HepG2 (cell line): ENCODE data around the gene COX5B. TPM values are rescaled to one million over a fixed set of nuclear protein-coding genes. Genes with fewer than 3 reads are reported as not detected.

Source experiments
- ELF3 ChIP-seq: IDR thresholded peaks from 2 replicates; pipeline ENCODE4 v1.6.1; 2016; ENCODE audit warnings: missing genetic modification reagents, missing compliant biosample characterization
- ERF ChIP-seq: IDR thresholded peaks from 2 replicates; pipeline ENCODE4 v1.6.1; 2018; ENCODE audit warnings: missing biosample characterization, missing genetic modification reagents
- GATAD2A ChIP-seq: IDR thresholded peaks from 2 replicates; pipeline ENCODE4 v1.6.1; 2016
- JUNB ChIP-seq: sonication (generic); formaldehyde crosslinking; IDR thresholded peaks from 2 replicates; pipeline ENCODE4 v1.8.0; 2022; ENCODE audit warnings: missing genetic modification reagents, mild to moderate bottlenecking, borderline replicate concordance
- MYC ChIP-seq: sonication (generic); formaldehyde crosslinking; IDR thresholded peaks from 2 replicates; pipeline ENCODE4 v1.9.0; 2021; ENCODE audit warnings: missing genetic modification reagents, borderline replicate concordance
- RFXANK ChIP-seq: IDR thresholded peaks from 2 replicates; pipeline ENCODE4 v1.6.1; 2016
- SNRNP70 ChIP-seq: fragments of 200-400 bp; formaldehyde crosslinking; IDR thresholded peaks from 2 replicates; pipeline ENCODE4 v1.6.1; 2017; ENCODE audit warnings: mild to moderate bottlenecking, low read depth, low read length, moderate library complexity
- TAF1 ChIP-seq: sonication (generic); formaldehyde crosslinking; IDR thresholded peaks from 2 replicates; pipeline ENCODE4 v1.4.0; 2020; ENCODE audit warnings: missing genetic modification reagents
- TAF15 ChIP-seq: fragments of 200-400 bp; formaldehyde crosslinking; IDR thresholded peaks from one replicate; pipeline ENCODE4 v1.6.1; 2018; ENCODE audit warnings: mild to moderate bottlenecking, low read depth, low read length; ENCODE audit not compliant: poor library complexity, severe bottlenecking
- ZBTB21 ChIP-seq: sonication (generic); formaldehyde crosslinking; IDR thresholded peaks from 2 replicates; pipeline ENCODE4 v1.4.0; 2020; ENCODE audit warnings: missing genetic modification reagents
- ZBTB34 ChIP-seq: sonication (generic); formaldehyde crosslinking; IDR thresholded peaks from 2 replicates; pipeline ENCODE4 v1.8.0; 2022; ENCODE audit warnings: mild to moderate bottlenecking, missing genetic modification reagents
- ZBTB39 ChIP-seq: sonication (generic); formaldehyde crosslinking; IDR thresholded peaks from 2 replicates; pipeline ENCODE4 v1.5.0; 2020; ENCODE audit warnings: missing genetic modification reagents
- ZNF17 ChIP-seq: sonication (generic); formaldehyde crosslinking; IDR thresholded peaks from 2 replicates; pipeline ENCODE4 v1.5.0; 2020; ENCODE audit warnings: mild to moderate bottlenecking, missing genetic modification reagents
- ZNF234 ChIP-seq: sonication (generic); formaldehyde crosslinking; conservative IDR thresholded peaks from 2 replicates; pipeline ENCODE4 v1.5.1; 2020; ENCODE audit warnings: mild to moderate bottlenecking, missing genetic modification reagents
- ZNF549 ChIP-seq: sonication (generic); formaldehyde crosslinking; IDR thresholded peaks from 2 replicates; pipeline ENCODE4 v1.5.0; 2020; ENCODE audit warnings: missing genetic modification reagents
- polyA plus RNA-seq, 8 experiments: library from polyadenylated mRNA; depleted of rRNA in 3 of 8; stranded (reverse) in 7 of 8; unstranded in 1 of 8; fragments of >200 nt; fragmentation: Illumina TruSeq in 4 of 8; extraction: Trizol in 4 of 8; gene quantifications; 2 replicates each; pipeline versions ENCODE4 v1.2.1 to v1.2.3, GENCODE V29; 2011 to 2016; ENCODE audit warnings: low read depth in 4 of 8, missing spikeins in 1 of 8, mixed read lengths in 1 of 8; ENCODE audit not compliant: insufficient read depth in 1 of 8
- total RNA-seq, 5 experiments: library from RNA; depleted of rRNA; stranded (reverse); fragments of >200 nt; fragmentation: Illumina TruSeq; extraction: Trizol; gene quantifications; 2 replicates each; pipeline ENCODE4 v1.2.3, GENCODE V29; 2016; ENCODE audit warnings: low read depth in 1 of 5
- TF ChIP-seq, protein P1 (sequence below): sonication (generic); formaldehyde crosslinking; IDR thresholded peaks from 2 replicates; pipeline ENCODE4 v1.8.0; 2022; ENCODE audit warnings: mild to moderate bottlenecking, missing genetic modification reagents, borderline replicate concordance
- TF ChIP-seq, protein P2 (sequence below): sonication (generic); formaldehyde crosslinking; IDR thresholded peaks from 2 replicates; pipeline ENCODE4 v1.4.0; 2020; ENCODE audit warnings: missing genetic modification reagents
- TF ChIP-seq, protein P3 (sequence below): sonication (generic); formaldehyde crosslinking; IDR thresholded peaks from 2 replicates; pipeline ENCODE4 v1.4.0; 2020; ENCODE audit warnings: missing genetic modification reagents

COX5B gene
- total and polyA plus RNA-seq, 2 of the 13 experiments (the other 11 are each of a cell fraction or from before 2014, with no cell fraction given), result 453 to 536 TPM

- TF ChIP-seq, protein P1, sequence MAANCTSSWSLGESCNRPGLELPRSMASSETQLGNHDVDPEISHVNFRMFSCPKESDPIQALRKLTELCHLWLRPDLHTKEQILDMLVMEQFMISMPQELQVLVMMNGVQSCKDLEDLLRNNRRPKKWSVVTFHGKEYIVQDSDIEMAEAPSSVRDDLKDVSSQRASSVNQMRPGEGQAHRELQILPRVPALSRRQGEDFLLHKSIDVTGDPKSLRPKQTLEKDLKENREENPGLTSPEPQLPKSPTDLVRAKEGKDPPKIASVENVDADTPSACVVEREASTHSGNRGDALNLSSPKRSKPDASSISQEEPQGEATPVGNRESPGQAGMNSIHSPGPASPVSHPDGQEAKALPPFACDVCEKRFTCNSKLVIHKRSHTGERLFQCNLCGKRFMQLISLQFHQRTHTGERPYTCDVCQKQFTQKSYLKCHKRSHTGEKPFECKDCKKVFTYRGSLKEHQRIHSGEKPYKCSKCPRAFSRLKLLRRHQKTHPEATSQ (CRISPR knock-in tag), result no peak
- TF ChIP-seq ZBTB34 (CRISPR knock-in tag) (peak; percentile 76; the same call in 1 of the 2 replicates), TAF1 (peak; percentile 59), ZNF234 (CRISPR knock-in tag) (0 out of 2 replicates have a peak, but pooled peaks have one; percentile 37), GATAD2A (peak; percentile 60; the same call in 1 of the 2 replicates), ZBTB21 (0 out of 2 replicates have a peak, but pooled peaks have one; percentile 8), SNRNP70 (no peak), ZNF17 (CRISPR knock-in tag) (no peak), RFXANK (CRISPR knock-in tag) (no peak), MYC (peak; percentile 42; the same call in 1 of the 2 replicates), TAF15 (peak; percentile 54), ZNF549 (no peak), ZBTB39 (CRISPR knock-in tag) (no peak), ELF3 (CRISPR knock-in tag) (peak; percentile 57; the same call in 1 of the 2 replicates), ERF (CRISPR knock-in tag) (peak; percentile 68; the same call in 1 of the 2 replicates), JUNB (CRISPR knock-in tag) (no peak)
- TF ChIP-seq, protein P2, sequence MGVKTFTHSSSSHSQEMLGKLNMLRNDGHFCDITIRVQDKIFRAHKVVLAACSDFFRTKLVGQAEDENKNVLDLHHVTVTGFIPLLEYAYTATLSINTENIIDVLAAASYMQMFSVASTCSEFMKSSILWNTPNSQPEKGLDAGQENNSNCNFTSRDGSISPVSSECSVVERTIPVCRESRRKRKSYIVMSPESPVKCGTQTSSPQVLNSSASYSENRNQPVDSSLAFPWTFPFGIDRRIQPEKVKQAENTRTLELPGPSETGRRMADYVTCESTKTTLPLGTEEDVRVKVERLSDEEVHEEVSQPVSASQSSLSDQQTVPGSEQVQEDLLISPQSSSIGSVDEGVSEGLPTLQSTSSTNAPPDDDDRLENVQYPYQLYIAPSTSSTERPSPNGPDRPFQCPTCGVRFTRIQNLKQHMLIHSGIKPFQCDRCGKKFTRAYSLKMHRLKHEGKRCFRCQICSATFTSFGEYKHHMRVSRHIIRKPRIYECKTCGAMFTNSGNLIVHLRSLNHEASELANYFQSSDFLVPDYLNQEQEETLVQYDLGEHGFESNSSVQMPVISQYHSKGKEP, result no peak
- TF ChIP-seq, protein P3, sequence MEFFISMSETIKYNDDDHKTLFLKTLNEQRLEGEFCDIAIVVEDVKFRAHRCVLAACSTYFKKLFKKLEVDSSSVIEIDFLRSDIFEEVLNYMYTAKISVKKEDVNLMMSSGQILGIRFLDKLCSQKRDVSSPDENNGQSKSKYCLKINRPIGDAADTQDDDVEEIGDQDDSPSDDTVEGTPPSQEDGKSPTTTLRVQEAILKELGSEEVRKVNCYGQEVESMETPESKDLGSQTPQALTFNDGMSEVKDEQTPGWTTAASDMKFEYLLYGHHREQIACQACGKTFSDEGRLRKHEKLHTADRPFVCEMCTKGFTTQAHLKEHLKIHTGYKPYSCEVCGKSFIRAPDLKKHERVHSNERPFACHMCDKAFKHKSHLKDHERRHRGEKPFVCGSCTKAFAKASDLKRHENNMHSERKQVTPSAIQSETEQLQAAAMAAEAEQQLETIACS (CRISPR knock-in tag), result peak; percentile 79
Observed at GRCh38 chr2:97662895-97663625, 17.2 kb downstream of the COX5B start (continued).
